Esophagus squamous epithelium (tissue), 5 donors: ENCODE results near the gene PFDN4. TPM values are rescaled to one million over a fixed set of nuclear protein-coding genes. Genes with fewer than 3 reads are reported as not detected.
A peak's percentile ranks its signal among the peaks of the same experiment; 100 is the strongest.

Experiments
- DNase-seq: peaks from one replicate; lab custom pipeline; 2025; lab: John Stamatoyannopoulos, UW
- H3K27ac ChIP-seq, 4 donors: fragments of 200-600 bp; sonication (generic); one replicate each; pipeline ENCODE4 v1.5.1; 2016 to 2019; ENCODE audit warnings: mild to moderate bottlenecking in 1 of 4
- H3K27me3 ChIP-seq, 4 donors: fragments of 200-600 bp; sonication (generic); 1 replicate in 3 of 4; 2 replicates in 1 of 4; pipeline versions ENCODE4 v1.5.1 to v1.6.0; 2017 to 2021; ENCODE audit warnings: antibody characterized with exemption in 1 of 4
- H3K36me3 ChIP-seq, 3 donors: fragments of 200-600 bp; sonication (generic); one replicate each; pipeline ENCODE4 v1.5.1; 2016 to 2019
- H3K4me1 ChIP-seq, 3 donors: fragments of 200-600 bp; sonication (generic); one replicate each; pipeline ENCODE4 v1.5.1; 2017 to 2019
- H3K4me3 ChIP-seq, 4 donors: fragments of 200-600 bp; sonication (generic); 1 replicate in 3 of 4; 2 replicates in 1 of 4; pipeline ENCODE4 v1.5.1; 2016 to 2019; ENCODE audit warnings: mild to moderate bottlenecking in 2 of 4, moderate library complexity in 1 of 4
- H3K9me3 ChIP-seq, 3 donors: fragments of 200-600 bp; sonication (generic); one replicate each; pipeline ENCODE4 v1.5.1; 2016 to 2019
- CTCF ChIP-seq, 6 experiments: fragments of 450-650 bp in 4 of 6; fragments of 200-600 bp in 2 of 6; sonication (generic) in 2 of 6; IDR thresholded peaks; one replicate each; pipeline ENCODE4 v1.5.1; 2016 to 2019; ENCODE audit warnings: antibody characterized with exemption in 6 of 6, mild to moderate bottlenecking in 4 of 6, moderate library complexity in 4 of 6
- POLR2A ChIP-seq, 4 donors: fragments of 450-650 bp; IDR thresholded peaks; one replicate each; pipeline ENCODE4 v1.6.1; 2017; ENCODE audit warnings: antibody characterized with exemption in 4 of 4, mild to moderate bottlenecking in 4 of 4, moderate library complexity in 3 of 4
- WGBS, 2 donors: methylation state at CpG; one replicate each; pipeline ENCODE4 v1.1.5; 2018; 5-methylcytosine and 5-hydroxymethylcytosine counted together
- intact Hi-C: fragments of 100-400 bp; cut with DNase I; formaldehyde crosslinking; loops from one replicate; pipeline ENCODE4 v1.15.0; 2022
- total RNA-seq, 4 donors: library from RNA; depleted of rRNA; stranded (reverse); fragments of >200 nt; gene quantifications; one replicate each; pipeline ENCODE4 v1.1.0, GENCODE V29; 2016
- donor health status: DM: yes; HTN: yes; CAD: no.

The PFDN4 gene
- total RNA-seq, 4 donors from 2014 or later = 39.0 to 68.9 (median 46.4) TPM

GRCh38 chr20:54178256-54178655, 29.6 kb upstream of the PFDN4 start:
- Histone ChIP-seq H3K27ac (no peak overlapping the region), H3K27me3 (peaks cover 0 to 42% (median 2%) of the 10 kb centered on the region in 4 donors), H3K4me3 (no peak overlapping the region), H3K4me1 (peaks cover 9 to 36% (median 9%) of the 10 kb centered on the region in 3 donors), H3K9me3 (no peaks in the 10 kb centered on the region), H3K36me3 (no peaks in the 10 kb centered on the region)
- no peak for TF ChIP-seq POLR2A (IDR thresholded peaks at IDR 0.05)
- no peak for TF ChIP-seq CTCF (IDR thresholded peaks at IDR 0.05)
- DNase-seq = no peak
- intact Hi-C loops = no loop called here
- WGBS, 2 donors = 54 to 59% methylated on average over 2 of the region's 2 CpGs

- intact Hi-C loops = no loop called here
These were observed 27.9 kb upstream of the PFDN4 start for GRCh38 chr20:54179946-54180345.

GRCh38 chr20:54180931-54181330, 27.0 kb upstream of the PFDN4 start:
- H3K4me1 ChIP-seq = peaks cover 0 to 34% (median 5%) of the 10 kb centered on the region in 3 donors
- no peaks in the 10 kb centered on the region for H3K36me3 ChIP-seq
- DNase-seq = no peak
- no peak overlapping the region for H3K27ac ChIP-seq
- TF ChIP-seq POLR2A (IDR thresholded peaks at IDR 0.05) = no peak
- no peak for TF ChIP-seq CTCF (IDR thresholded peaks at IDR 0.05)
- H3K9me3 ChIP-seq = no peaks in the 10 kb centered on the region
- WGBS, 2 donors = 71 to 73% methylated on average over 1 of the region's 1 CpG
- intact Hi-C loops = no loop called here
- H3K27me3 ChIP-seq = peaks cover 0 to 18% (median 0%) of the 10 kb centered on the region in 4 donors
- no peak overlapping the region for H3K4me3 ChIP-seq

More at GRCh38 chr20:54179946-54180345, 27.9 kb upstream of the PFDN4 start:
- H3K9me3 ChIP-seq = no peaks in the 10 kb centered on the region
- TF ChIP-seq CTCF (IDR thresholded peaks at IDR 0.05) (no peak), POLR2A (IDR thresholded peaks at IDR 0.05) (no peak)
- H3K27me3 ChIP-seq = peaks cover 0 to 25% (median 0%) of the 10 kb centered on the region in 4 donors
- no peak overlapping the region for H3K27ac ChIP-seq
- H3K4me1 ChIP-seq = peaks cover 0 to 32% (median 5%) of the 10 kb centered on the region in 3 donors
- 18 to 26% methylated on average over 2 of the region's 2 CpGs for whole genome bisulfite sequencing, 2 donors
- no peak overlapping the region for H3K4me3 ChIP-seq
- DNase-seq = no peak
- H3K36me3 ChIP-seq = no peaks in the 10 kb centered on the region

GRCh38 chr20:54184071-54184470, 23.8 kb upstream of the PFDN4 start:
- H3K27me3 ChIP-seq = peaks cover 0 to 12% (median 0%) of the 10 kb centered on the region in 4 donors
- DNase-seq = no peak
- intact Hi-C loops = no loop called here
- WGBS, 2 donors = 45 to 59% methylated on average over 3 of the region's 3 CpGs
- H3K9me3 ChIP-seq = no peaks in the 10 kb centered on the region
- H3K4me1 ChIP-seq = peaks cover 0 to 41% (median 7%) of the 10 kb centered on the region in 3 donors
- H3K4me3 ChIP-seq = no peak overlapping the region
- TF ChIP-seq CTCF (IDR thresholded peaks at IDR 0.05) (no peak), POLR2A (IDR thresholded peaks at IDR 0.05) (no peak)
- peak overlapping the region; percentile 59 to 77 (median 67) for H3K27ac ChIP-seq
- H3K36me3 ChIP-seq = no peaks in the 10 kb centered on the region

GRCh38 chr20:54184904-54185626, 22.8 kb upstream of the PFDN4 start:
- H3K9me3 ChIP-seq = no peaks in the 10 kb centered on the region
- peak overlapping the region; percentile 59 to 77 (median 67) for H3K27ac ChIP-seq
- 32 to 60% methylated on average over 10 of the region's 10 CpGs for WGBS, 2 donors
- H3K4me3 ChIP-seq = no peak overlapping the region
- H3K36me3 ChIP-seq = no peaks in the 10 kb centered on the region
- TF ChIP-seq CTCF (IDR thresholded peaks at IDR 0.05) (no peak), POLR2A (IDR thresholded peaks at IDR 0.05) (peak in 1 of 4 donors; percentile 13)
- peaks cover 0 to 44% (median 11%) of the 10 kb centered on the region in 3 donors for H3K4me1 ChIP-seq
- H3K27me3 ChIP-seq = peaks cover 0 to 12% (median 0%) of the 10 kb centered on the region in 4 donors
- intact Hi-C loops = no loop called here
- no peak for DNase-seq
